DMS53 treated with DMSO at 0.1 percent for 48 hours (cell line): Measurements from ENCODE around the gene TFB2M.

Source experiments
- DNase-seq: peaks from one replicate; lab custom pipeline; 2025; ENCODE audit not compliant: unreplicated experiment; lab: John Stamatoyannopoulos, UW

TFB2M gene

GRCh38 chr1:246554201-246554600 is 11.9 kb downstream of the TFB2M start:
- DNase-seq, result no peak

DNA sequence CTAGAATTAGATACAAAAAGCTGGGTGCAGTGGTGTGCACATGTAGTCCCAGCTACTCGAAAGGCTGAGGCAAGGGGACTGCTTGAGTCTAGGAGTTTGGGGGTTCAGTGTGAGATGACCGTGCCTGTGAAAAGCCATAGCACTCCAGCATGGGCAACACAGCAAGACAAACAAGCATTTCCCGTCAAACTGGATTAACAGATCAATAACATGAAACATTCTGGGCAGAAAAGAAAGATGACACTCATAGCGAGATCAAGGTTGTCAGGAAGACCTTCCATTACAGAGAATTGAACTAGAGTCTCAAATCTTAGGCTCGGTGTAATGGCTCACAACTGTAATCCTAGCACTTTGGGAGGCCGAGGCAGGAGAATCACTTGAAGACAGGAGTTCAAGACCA is 14.0 kb downstream of the TFB2M start:
- DNase-seq, result no peak

DNA sequence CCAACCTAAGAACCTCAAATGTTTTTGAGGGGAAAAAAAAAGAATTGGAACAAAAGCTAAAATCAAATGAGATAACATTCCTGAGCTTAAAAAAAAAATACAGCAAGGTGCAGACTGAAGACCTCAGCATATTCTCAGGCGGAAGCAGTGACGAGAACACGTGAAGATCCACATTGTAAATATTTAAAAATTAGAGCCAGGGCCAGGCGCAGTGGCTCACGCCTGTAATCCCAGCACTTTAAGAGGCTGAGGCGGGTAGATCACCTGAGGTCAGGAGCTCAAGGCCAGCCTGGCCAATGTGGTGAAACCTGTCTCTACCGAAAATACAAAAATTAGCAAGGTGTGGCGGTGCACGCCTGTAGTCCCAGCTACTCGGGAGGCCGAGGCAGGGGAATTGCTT is 15.7 kb downstream of the TFB2M start:
- no peak for DNase-seq

GRCh38 chr1:246549665-246550064 is 16.4 kb downstream of the TFB2M start:
- no peak for DNase-seq

DNA sequence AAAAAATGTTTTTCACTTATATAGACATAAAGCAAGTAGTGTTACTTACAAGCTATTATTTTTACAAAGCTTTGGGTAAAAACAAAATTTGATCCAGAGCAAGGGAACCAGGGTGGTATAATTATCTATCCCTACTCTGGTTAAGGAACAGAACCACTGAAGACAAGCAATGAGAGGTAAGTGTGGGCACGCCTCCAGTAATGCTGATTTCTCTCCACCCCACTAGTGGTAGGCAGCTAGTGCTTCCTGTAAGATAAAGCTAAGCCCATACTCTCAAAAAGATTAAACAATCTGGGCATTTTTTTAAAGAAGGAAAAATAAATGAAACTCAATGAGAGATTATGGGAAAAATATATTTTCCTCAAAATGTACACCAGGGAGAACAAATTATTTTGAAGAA is 22.1 kb downstream of the TFB2M start:
- DNase-seq, result no peak

- DNase-seq, result no peak
These were observed 25.1 kb downstream of the TFB2M start for GRCh38 chr1:246540738-246541491.

DNA sequence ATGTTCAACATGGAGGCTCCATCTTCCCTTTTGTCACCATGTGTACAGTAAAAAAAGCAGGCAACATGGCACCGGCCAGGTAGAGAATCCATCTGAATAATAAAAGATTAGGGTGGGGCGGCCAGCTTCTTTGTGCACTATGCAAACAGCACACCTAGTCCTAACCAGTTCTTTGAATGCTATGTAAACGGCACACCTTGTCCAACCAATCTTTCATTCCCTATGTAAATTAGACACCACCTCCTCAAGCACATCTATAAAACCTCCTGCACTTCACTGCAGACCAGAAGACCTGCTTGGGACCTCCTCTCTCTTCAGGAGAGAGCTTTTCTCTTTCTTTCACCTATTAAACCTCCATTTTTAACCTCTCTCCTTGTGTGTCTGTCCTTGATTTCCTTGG is 28.2 kb downstream of the TFB2M start:
- no peak for DNase-seq

DNA sequence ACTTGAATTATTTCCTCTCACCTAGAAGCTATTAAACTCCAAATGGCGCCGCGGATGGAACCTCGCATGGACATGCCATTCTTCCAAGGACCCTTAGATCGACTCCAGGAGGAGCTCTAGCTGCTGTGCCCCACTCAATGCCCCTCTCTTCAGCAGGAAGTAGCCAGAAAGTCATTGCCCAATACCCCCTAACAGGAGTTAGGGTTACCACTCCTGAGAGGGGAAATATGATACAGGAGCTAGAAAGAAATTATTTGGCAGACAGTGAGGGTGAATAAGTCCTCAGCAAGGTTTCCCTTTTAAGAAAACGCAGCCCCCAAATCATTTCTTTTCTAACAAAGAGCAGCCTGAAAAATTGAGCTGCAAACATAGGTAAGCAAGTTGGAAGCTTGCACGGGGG is 28.6 kb downstream of the TFB2M start:
- DNase-seq, result no peak

GRCh38 chr1:246534114-246534513 is 31.9 kb downstream of the TFB2M start:
- DNase-seq, result no peak

- no peak for DNase-seq
These were observed 32.6 kb downstream of the TFB2M start for GRCh38 chr1:246533371-246533905.

- DNase-seq, result no peak
These were observed 33.5 kb downstream of the TFB2M start for GRCh38 chr1:246532519-246532918.

DNA sequence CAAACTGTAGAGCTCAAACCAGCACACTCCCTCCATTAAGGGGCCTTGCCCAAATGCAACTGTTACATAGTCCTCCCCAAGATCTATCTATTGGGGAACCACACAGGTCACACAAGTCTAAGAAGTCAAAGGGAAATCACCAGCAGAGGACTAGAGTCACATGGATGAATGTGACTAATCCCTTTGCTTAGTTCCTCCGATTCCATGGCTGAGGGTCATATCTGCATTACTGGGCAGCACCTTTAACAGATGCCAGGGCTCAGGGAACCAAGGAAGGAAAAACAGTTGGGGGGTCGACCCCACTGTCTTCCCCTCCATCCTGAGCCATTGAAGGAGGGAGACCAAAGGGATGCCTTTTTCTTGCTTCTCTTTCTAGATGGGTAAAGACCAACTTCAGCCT is 35.6 kb downstream of the TFB2M start:
- DNase-seq, result no peak

DNA sequence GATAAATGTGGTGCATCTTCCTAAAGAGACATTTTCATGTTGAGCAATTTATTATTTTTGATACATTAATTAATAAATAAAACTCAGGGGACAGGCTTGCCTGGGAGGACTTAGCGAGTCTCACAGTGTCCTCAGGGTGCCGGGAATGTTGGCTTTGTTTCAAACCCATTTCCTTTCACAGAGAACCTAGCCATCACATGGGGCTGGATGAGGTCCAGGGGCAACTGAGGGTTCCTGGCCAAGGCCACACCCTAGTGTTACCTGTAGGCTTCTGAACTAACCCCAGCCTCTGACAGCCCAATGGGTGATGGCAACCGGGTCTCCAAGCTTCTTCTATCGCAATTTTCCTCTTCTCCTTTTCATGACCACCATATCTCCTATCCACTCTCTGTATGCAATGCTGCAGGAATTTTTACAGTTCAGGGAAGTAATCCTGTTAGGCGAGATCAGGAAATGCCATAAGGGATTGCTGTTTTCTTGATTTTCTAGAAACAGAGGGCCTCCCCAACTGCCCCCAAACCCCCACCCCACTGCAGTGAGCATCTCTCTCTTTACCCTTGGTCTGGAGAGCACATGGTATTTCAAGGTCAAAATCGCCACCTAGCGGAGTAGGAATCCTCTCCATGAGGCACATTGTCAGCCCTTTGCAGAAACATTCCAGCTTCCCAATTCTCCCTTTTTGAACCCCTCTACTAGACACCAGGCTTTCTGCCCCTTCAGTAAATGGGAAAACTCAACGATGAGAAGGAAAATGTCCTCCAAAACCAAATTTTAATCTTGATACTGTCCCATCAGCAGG is 36.9 kb downstream of the TFB2M start:
- no peak for DNase-seq

GRCh38 chr1:246527402-246528088 is 38.5 kb downstream of the TFB2M start:
- DNase-seq, result no peak

- DNase-seq, result no peak
These were observed 39.1 kb downstream of the TFB2M start for GRCh38 chr1:246526915-246527314.

GRCh38 chr1:246526380-246526779 is 39.7 kb downstream of the TFB2M start:
- no peak for DNase-seq

- DNase-seq, result no peak
These were observed 46.5 kb downstream of the TFB2M start for GRCh38 chr1:246519514-246519913.

DNA sequence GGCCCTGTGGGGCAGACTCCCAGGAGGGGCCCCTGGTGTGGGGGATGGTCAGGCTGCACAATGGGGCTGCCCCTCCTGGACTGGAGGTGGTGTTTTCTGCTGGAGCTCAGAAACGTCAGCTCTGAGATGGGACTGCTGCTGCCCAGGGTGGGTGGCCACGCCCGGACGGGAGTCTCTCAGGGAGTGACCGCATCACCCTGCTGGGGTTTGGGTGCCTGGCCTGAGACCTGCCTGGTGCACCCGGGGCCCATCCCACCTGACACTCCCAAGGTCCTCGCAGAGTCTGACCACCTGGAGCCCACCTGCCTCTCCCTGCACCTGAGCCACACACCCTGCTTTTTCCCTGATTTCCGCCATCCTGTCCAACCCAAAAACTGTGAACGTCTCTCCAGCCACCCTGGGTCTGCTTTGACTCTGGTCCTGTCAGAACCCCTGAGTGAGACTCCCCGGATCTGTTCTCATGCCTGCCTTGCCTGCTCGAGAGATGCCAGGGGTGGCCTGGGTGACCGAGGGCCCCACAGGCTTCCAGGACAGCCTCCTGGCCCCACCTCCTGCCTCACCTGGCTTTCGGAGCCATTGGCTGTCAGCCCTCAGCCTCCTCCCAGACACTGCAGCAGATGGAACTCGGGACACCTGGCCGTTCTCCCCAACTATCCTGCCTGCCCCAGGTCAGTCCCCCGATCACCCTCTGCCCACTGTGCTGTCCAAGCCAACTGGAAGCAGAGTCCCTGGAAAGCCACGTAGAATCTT is 47.4 kb downstream of the TFB2M start:
- DNase-seq, result no peak

- DNase-seq, result no peak
These were observed 48.7 kb downstream of the TFB2M start for GRCh38 chr1:246517391-246517790.

DNA sequence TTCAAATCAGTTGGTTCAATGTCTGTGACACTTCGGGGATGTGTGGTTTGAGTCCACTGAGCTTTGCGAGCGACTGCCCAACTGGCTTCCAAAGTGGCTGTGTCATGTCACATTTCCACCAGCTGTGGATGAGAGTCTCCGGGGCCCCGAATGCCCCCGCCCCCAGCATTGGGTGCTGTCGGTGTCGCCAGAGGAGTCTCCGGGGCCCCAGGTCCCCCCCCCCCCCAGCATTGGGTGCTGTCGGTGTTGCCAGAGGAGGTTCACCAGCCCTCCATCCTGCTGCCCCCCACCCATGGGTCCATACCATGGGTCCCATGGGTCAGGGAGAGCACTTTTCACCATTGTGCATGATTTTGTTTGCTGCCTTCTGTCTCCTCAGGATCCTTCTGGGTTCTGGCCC is 49.9 kb downstream of the TFB2M start:
- no peak for DNase-seq
